NCI-H2227 (cell line): ENCODE results near the gene CHI3L2.

Source experiments
- DNase-seq: peaks from one replicate; lab custom pipeline; 2025; ENCODE audit not compliant: unreplicated experiment; lab: John Stamatoyannopoulos, UW

The CHI3L2 gene, protein sequence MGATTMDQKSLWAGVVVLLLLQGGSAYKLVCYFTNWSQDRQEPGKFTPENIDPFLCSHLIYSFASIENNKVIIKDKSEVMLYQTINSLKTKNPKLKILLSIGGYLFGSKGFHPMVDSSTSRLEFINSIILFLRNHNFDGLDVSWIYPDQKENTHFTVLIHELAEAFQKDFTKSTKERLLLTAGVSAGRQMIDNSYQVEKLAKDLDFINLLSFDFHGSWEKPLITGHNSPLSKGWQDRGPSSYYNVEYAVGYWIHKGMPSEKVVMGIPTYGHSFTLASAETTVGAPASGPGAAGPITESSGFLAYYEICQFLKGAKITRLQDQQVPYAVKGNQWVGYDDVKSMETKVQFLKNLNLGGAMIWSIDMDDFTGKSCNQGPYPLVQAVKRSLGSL

GRCh38 chr1:111227434-111227833 is at the start of gene CHI3L2:
Gene CHI3L2 (plus strand): TSS chr1:111227713. CDS start chr1:111227730, 17 bp downstream.
- no peak for DNase-seq

GRCh38 chr1:111179968-111180533 is 47.5 kb upstream of the CHI3L2 start:
- DNase-seq: no peak

DNA sequence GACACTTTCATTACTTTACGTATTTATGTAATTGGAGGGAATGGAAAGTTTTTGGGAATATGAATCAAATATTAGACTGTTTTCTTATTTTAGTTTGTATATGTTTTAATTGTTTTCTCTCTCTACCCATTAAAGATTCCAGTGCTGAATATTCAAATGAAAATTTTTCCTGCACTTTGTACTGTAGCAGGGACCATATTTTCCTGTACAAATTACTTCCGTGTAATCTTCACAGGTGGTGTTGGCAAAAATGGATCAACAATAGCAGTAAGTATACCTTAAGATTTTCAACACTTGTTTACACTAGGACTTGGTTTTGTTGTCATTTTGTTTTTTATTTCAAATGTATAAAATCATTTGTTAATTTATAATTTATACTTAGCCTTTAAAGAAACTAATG is 45.5 kb upstream of the CHI3L2 start:
- DNase-seq: no peak

GRCh38 chr1:111183308-111184069 is 44.0 kb upstream of the CHI3L2 start:
- DNase-seq: no peak

GRCh38 chr1:111184663-111185062 is 42.9 kb upstream of the CHI3L2 start:
- DNase-seq: no peak

DNA sequence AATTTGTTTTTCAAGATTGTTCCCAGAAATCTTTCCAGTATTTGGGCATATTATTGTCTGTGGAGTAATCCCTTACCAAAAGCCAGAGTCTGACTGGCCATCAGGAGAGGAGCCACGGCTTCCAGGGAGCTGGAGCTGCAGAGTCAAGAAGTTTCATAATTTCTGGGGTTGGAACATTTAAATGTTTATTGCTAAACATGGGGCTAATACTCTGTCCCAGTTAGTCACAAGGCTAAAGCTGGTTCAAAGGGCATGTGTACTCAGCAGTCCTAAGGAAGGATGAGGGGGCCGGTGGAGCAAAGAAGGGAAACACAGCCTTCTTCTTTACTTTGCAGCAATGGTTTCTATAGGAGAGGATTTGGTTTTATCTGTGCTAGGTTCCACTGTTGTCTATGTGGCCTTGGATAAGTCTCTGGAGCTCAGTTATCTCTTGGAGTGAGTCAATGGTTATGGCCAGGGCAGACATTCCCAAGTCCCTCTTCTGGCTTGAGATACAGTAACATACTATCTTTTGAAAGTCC is 36.5 kb upstream of the CHI3L2 start:
- DNase-seq: no peak

GRCh38 chr1:111191496-111191895 is 36.0 kb upstream of the CHI3L2 start:
- no peak for DNase-seq

- no peak for DNase-seq
These were observed 35.4 kb upstream of the CHI3L2 start for GRCh38 chr1:111192074-111192473.

- no peak for DNase-seq
These were observed 34.6 kb upstream of the CHI3L2 start for GRCh38 chr1:111192658-111193519.

GRCh38 chr1:111193712-111194480 is 33.6 kb upstream of the CHI3L2 start:
- no peak for DNase-seq

- no peak for DNase-seq
These were observed 32.4 kb upstream of the CHI3L2 start for GRCh38 chr1:111195002-111195684.

GRCh38 chr1:111196213-111196612 is 31.3 kb upstream of the CHI3L2 start:
- no peak for DNase-seq

- no peak for DNase-seq
These were observed 29.8 kb upstream of the CHI3L2 start for GRCh38 chr1:111197598-111198284.

- no peak for DNase-seq
These were observed 28.7 kb upstream of the CHI3L2 start for GRCh38 chr1:111198836-111199235.

GRCh38 chr1:111199329-111199728 is 28.2 kb upstream of the CHI3L2 start:
- no peak for DNase-seq

DNA sequence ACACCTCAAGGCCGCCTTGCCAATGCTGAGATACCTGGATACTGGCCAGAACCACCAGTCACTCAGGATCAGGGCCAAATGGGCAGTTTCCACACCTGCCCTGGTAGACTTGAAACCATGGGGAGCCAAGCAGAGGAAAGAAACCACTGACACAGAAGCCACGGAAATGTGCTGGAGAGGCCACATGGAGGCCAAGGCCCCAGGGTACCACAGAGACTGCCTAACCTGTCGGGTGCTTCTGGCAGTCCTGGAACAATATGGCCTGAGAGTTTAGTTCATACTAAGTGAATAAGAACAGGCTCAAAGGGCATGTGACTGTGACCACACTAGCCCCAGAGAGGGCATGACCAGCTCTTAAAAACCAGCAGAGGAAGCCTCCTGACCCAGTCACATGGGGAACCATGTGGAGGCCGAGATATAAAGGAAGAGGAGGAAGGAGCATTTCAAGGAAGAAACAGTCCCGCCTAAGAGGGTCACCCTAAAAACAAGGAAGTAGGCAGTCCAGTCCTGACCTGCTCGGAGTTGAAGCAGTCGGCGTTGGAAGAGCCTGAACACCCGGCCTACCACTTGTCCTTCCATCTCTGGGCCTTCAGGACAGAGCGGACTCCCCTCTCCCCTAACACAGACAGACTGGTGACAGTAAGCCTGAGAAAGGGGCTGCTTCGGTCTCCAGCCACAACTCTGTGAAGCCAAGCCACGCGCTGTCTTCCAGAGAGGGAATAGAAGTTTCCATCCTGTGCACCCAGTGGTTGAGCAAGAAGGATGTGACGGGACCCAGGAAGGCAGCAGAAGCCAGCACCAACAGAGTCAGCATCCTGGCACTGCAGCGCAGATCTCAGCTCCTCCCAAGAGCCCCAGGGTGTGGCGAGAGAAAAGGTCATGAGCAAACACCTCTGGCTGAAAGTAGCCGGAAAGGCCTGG is 27.4 kb upstream of the CHI3L2 start, which contains the start of gene DENND2D:
Gene DENND2D, minus strand, starts transcription at position 766 of the 921 bp plus-strand sequence. Its CDS starts 187 bp downstream, at position 579.
- DNase-seq: no peak

DNA sequence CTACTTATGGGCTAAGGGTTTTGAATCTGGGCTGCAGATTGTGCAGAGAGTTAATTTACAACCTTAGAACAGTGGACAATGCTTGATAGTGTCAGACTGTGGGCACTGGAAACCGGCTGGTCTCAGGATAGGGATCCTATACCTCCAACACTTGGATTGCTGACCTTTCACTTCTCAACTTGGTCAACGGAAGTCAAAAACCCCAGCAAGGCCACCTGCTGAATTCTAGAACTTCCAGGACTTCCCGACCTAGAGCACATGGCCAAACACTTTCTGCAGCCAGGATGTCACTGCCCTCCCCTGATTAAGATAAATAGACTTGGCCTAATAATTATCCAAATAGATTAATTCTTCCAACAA is 26.7 kb upstream of the CHI3L2 start:
- DNase-seq: no peak
